Keratinocyte (primary cell): ENCODE data around the gene MORF4L2. TPM values are rescaled to one million over a fixed set of nuclear protein-coding genes. Genes with fewer than 3 reads are reported as not detected.
"Not testable (repeated sequence)": the region's sequence is repeated elsewhere in the genome, so short reads cannot be mapped to it uniquely, and the experiment has no call there.

Experiments
- DNase-seq: peaks from one replicate; pipeline ENCODE4 v3.0.0-alpha.2; 2011; ENCODE audit warnings: low read depth, missing footprints, low spot score
- FAIRE-seq: peaks from 2 replicates; lab custom pipeline; 2011; peaks lifted over from hg19 to GRCh38; lab: Jason Lieb, UNC
- H2AFZ ChIP-seq: 2 replicates; pipeline ENCODE4 v1.6.0; 2012; ENCODE audit warnings: low read length, control low read depth, inconsistent platforms; ENCODE audit not compliant: control insufficient read depth
- H3K27ac ChIP-seq: 2 replicates; pipeline ENCODE4 v1.5.1; 2011; ENCODE audit warnings: low read length; ENCODE audit not compliant: control insufficient read depth, insufficient read depth
- H3K27me3 ChIP-seq: 3 replicates; pipeline ENCODE4 v1.6.0; 2011; ENCODE audit warnings: low read length; ENCODE audit not compliant: control insufficient read depth, insufficient read depth; ENCODE audit errors: extremely low read depth
- H3K36me3 ChIP-seq, 2 experiments: 2 replicates in 1 of 2; 3 replicates in 1 of 2; pipeline ENCODE4 v1.5.1; 2011; ENCODE audit warnings: low read length in 2 of 2, mild to moderate bottlenecking in 1 of 2; ENCODE audit not compliant: control insufficient read depth in 2 of 2, insufficient read depth in 2 of 2; ENCODE audit errors: extremely low read depth in 1 of 2
- H3K4me1 ChIP-seq: 3 replicates; pipeline ENCODE4 v1.5.1; 2011; ENCODE audit warnings: low read length; ENCODE audit not compliant: control insufficient read depth, insufficient read depth; ENCODE audit errors: extremely low read depth
- H3K4me2 ChIP-seq: 3 replicates; pipeline ENCODE4 v1.6.0; 2011; ENCODE audit warnings: low read depth, low read length; ENCODE audit not compliant: control insufficient read depth, insufficient read depth; ENCODE audit errors: extremely low read depth
- H3K4me3 ChIP-seq, 3 experiments: fragments of 200-600 bp in 1 of 3; sonication (generic) in 1 of 3; 2 replicates in 2 of 3; 3 replicates in 1 of 3; pipeline ENCODE4 v1.5.1; 2011 to 2016; ENCODE audit warnings: low read length in 3 of 3, mild to moderate bottlenecking in 3 of 3, control low read depth in 2 of 3, inconsistent platforms in 1 of 3, low read depth in 1 of 3, mixed read lengths in 1 of 3, mixed run types in 1 of 3, moderate library complexity in 1 of 3; ENCODE audit not compliant: control insufficient read depth in 2 of 3, insufficient read depth in 2 of 3; ENCODE audit errors: extremely low read depth in 1 of 3
- H3K79me2 ChIP-seq: 2 replicates; pipeline ENCODE4 v1.6.0; 2012; ENCODE audit warnings: low read length; ENCODE audit not compliant: control insufficient read depth, insufficient read depth
- H3K9ac ChIP-seq: 3 replicates; pipeline ENCODE4 v1.6.0; 2011; ENCODE audit warnings: low read length; ENCODE audit not compliant: control insufficient read depth, insufficient read depth; ENCODE audit errors: extremely low read depth
- H3K9me1 ChIP-seq: 3 replicates; pipeline ENCODE4 v1.6.0; 2011; ENCODE audit warnings: low read length; ENCODE audit not compliant: control insufficient read depth, insufficient read depth; ENCODE audit errors: extremely low read depth
- H3K9me3 ChIP-seq: 2 replicates; pipeline ENCODE4 v1.5.1; 2012; ENCODE audit warnings: low read depth, low read length; ENCODE audit not compliant: control insufficient read depth
- H4K20me1 ChIP-seq: 3 replicates; pipeline ENCODE4 v1.6.0; 2011; ENCODE audit warnings: low read length; ENCODE audit not compliant: control insufficient read depth, insufficient read depth; ENCODE audit errors: extremely low read depth
- EZH2 ChIP-seq: IDR thresholded peaks from one replicate; pipeline ENCODE4 v1.6.1; 2012; ENCODE audit warnings: inconsistent platforms, mild to moderate bottlenecking, low read length, moderate library complexity
- dilution Hi-C: fragments of 300-500 bp; cut with MboI; formaldehyde crosslinking; loops from one replicate; pipeline ENCODE4 v1.7.0; 2020; ENCODE audit warnings: low sequenced_read_pairs; ENCODE audit not compliant: extremely low pct_ligation_motif_present
- polyA plus RNA-seq, 5 experiments: library from polyadenylated mRNA; depleted of rRNA in 3 of 5; stranded (reverse) in 3 of 5; stranded (forward) in 1 of 5; unstranded in 1 of 5; fragments of >200 nt; gene quantifications; 1 replicate in 1 of 5; 2 replicates in 3 of 5; 3 replicates in 1 of 5; pipeline versions ENCODE4 v1.2.1 to v1.2.3, GENCODE V29; 2011 to 2012; ENCODE audit warnings: missing spikeins in 2 of 5, low read depth in 1 of 5, low replicate concordance in 1 of 5
- TF ChIP-seq, protein P1 (sequence below), 3 experiments: IDR thresholded peaks in 1 of 3; conservative IDR thresholded peaks in 1 of 3; optimal IDR thresholded peaks in 1 of 3; 2 replicates in 2 of 3; 3 replicates in 1 of 3; pipeline versions ENCODE3 to v1.5.1; 2011; ENCODE audit warnings: low read length in 3 of 3, mild to moderate bottlenecking in 3 of 3, moderate library complexity in 2 of 3, control low read depth in 1 of 3, inconsistent platforms in 1 of 3; ENCODE audit not compliant: insufficient read depth in 2 of 3; ENCODE audit errors: extremely low read depth in 1 of 3

MORF4L2 gene
- polyA plus RNA-seq, 1 donor (not counting 4 experiments of a cell fraction or from before 2014, with no cell fraction given): 648 TPM

DNA sequence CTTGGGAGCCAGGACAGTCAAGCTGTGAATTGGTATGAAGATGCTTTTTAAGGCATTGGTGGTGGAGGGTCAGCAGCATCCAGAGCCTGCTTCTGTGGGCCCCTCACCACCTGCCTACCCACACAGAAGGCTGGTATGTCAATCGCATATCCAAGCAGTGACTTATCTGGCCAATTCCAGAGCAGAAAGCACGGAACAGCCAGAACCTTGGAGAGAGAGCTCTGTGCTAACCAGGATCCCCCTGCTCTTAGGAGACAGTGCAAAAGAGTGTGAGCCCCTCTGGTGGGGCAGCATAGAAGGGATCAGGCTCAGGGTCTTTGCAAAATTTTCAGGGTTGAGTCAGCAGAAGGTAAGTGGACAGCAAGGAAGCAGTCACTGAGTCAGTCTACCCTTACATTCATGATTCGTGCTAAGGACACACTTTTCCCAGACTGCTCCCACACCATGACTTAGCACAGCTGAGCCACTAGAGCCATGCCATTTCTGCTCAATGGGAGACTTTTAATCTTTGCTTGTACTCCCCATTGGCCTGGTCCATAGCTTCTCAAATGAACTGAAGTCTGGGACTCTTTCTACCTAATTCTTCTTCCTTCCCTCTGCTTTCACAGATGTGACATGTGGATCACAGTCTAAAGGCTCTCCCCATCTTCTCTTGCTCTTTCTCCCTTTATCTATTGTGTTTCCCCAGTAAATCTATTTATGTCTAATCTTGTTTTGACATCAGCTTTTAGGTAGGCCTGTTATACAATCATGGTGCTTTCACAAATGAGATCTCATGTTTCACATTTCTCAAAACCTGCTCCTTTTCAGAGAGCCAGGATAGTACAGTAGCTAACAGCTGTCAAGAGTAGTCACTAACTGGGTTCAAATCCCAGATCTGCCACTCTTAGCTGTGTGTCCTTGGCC is 20.0 kb downstream of the MORF4L2 start:
- no peak for TF ChIP-seq EZH2
- DNase-seq: no peak

GRCh38 chrX:103663981-103664762 is 22.3 kb downstream of the MORF4L2 start:
- Histone ChIP-seq H3K9ac (no peak overlapping the region), H3K27ac (no peak overlapping the region), H3K9me1 (no peaks in the 10 kb centered on the region), H3K79me2 (no peaks in the 10 kb centered on the region), H3K4me1 (no peaks in the 10 kb centered on the region), H3K4me2 (no peak overlapping the region), H3K4me3 (no peak overlapping the region), H4K20me1 (no peaks in the 10 kb centered on the region), H3K27me3 (peaks cover 11% of the 10 kb centered on the region), H3K9me3 (no peaks in the 10 kb centered on the region), H3K36me3 (no peaks in the 10 kb centered on the region), H2AFZ (no peak overlapping the region)
- dilution Hi-C loops: no loop called here
- no peak for TF ChIP-seq EZH2
- TF ChIP-seq, protein P1, sequence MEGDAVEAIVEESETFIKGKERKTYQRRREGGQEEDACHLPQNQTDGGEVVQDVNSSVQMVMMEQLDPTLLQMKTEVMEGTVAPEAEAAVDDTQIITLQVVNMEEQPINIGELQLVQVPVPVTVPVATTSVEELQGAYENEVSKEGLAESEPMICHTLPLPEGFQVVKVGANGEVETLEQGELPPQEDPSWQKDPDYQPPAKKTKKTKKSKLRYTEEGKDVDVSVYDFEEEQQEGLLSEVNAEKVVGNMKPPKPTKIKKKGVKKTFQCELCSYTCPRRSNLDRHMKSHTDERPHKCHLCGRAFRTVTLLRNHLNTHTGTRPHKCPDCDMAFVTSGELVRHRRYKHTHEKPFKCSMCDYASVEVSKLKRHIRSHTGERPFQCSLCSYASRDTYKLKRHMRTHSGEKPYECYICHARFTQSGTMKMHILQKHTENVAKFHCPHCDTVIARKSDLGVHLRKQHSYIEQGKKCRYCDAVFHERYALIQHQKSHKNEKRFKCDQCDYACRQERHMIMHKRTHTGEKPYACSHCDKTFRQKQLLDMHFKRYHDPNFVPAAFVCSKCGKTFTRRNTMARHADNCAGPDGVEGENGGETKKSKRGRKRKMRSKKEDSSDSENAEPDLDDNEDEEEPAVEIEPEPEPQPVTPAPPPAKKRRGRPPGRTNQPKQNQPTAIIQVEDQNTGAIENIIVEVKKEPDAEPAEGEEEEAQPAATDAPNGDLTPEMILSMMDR (optimal IDR thresholded peaks at IDR 0.05 in 1 of 3, IDR thresholded peaks at IDR 0.05 in 1 of 3, conservative IDR thresholded peaks at IDR 0.05 in 1 of 3; ENCODE audit: extremely low read depth in 1 of 3, insufficient read depth in 2 of 3, low read length in 3 of 3): no peak
- DNase-seq (no peak), FAIRE-seq (no peak)

More for the DNA sequence above, 20.0 kb downstream of the MORF4L2 start:
- Histone ChIP-seq H2AFZ (no peak overlapping the region), H3K4me2 (no peak overlapping the region), H3K9me3 (no peaks in the 10 kb centered on the region), H3K27ac (no peak overlapping the region), H3K79me2 (no peaks in the 10 kb centered on the region), H3K4me1 (no peaks in the 10 kb centered on the region), H4K20me1 (no peaks in the 10 kb centered on the region), H3K4me3 (no peak overlapping the region), H3K36me3 (no peaks in the 10 kb centered on the region), H3K9me1 (no peaks in the 10 kb centered on the region), H3K9ac (no peak overlapping the region), H3K27me3 (peaks cover 11% of the 10 kb centered on the region)
- FAIRE-seq: no peak
- dilution Hi-C loops: no loop called here

DNA sequence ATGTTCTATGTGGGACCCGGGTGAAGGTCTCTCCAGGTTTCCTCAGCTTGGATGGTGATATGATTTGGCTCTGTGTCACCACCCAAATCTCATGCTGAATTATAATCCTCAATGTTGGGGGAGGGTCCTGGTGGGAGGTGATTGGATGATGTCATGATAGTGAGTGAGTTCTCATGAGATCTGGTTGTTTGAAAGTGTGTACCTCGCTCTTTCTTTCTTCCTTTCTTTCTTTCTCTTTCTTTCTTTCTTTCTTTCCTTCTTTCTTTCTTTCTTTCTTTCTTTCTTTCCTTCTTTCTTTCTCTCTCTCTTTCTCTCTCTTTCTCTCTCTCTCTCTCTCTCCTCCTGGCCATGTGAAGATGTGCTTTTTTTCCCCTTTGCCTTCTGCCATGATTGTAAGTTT is 27.0 kb downstream of the MORF4L2 start:
- H3K79me2 ChIP-seq, H3K4me2 ChIP-seq: not testable (repeated sequence)

More for the DNA sequence above, 27.0 kb downstream of the MORF4L2 start:
- H3K36me3 ChIP-seq, dilution Hi-C loops, DNase-seq, H3K9me1 ChIP-seq, H3K9me3 ChIP-seq, H4K20me1 ChIP-seq, H3K27me3 ChIP-seq, H3K27ac ChIP-seq, FAIRE-seq, H3K4me3 ChIP-seq, H3K9ac ChIP-seq, H3K4me1 ChIP-seq, H2AFZ ChIP-seq: not testable (repeated sequence)
